ENCODE measurements around the gene LDLRAD3.
"Not testable (repeated sequence)": the region's sequence is repeated elsewhere in the genome, so short reads cannot be mapped to it uniquely, and the experiment has no call there.

DNA sequence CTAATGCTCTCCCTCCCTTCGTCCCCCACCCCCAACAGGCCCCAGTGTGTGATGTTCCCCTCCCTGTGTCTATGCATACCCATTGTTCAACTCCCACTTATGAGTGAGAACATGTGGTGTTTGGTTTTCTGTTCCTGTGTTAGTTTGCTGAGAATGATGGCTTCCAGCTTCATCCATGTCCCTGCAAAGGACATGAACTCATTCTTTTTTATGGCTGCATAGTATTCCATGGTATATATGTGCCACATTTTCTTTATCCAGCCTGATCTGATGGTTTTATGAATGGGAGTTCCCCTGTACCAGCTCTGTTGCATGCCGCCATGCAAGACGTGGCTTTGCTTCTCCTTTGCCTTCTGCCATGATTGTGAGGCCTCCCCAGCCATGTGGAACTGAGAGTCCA is 102.1 kb downstream of the LDLRAD3 start:
- TF ChIP-seq, protein P1, sequence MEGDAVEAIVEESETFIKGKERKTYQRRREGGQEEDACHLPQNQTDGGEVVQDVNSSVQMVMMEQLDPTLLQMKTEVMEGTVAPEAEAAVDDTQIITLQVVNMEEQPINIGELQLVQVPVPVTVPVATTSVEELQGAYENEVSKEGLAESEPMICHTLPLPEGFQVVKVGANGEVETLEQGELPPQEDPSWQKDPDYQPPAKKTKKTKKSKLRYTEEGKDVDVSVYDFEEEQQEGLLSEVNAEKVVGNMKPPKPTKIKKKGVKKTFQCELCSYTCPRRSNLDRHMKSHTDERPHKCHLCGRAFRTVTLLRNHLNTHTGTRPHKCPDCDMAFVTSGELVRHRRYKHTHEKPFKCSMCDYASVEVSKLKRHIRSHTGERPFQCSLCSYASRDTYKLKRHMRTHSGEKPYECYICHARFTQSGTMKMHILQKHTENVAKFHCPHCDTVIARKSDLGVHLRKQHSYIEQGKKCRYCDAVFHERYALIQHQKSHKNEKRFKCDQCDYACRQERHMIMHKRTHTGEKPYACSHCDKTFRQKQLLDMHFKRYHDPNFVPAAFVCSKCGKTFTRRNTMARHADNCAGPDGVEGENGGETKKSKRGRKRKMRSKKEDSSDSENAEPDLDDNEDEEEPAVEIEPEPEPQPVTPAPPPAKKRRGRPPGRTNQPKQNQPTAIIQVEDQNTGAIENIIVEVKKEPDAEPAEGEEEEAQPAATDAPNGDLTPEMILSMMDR (conservative IDR thresholded peaks at IDR 0.05; ENCODE audit: low read length): not testable (repeated sequence)
- TF ChIP-seq EZH2phosphoT487 (IDR thresholded peaks at IDR 0.05; ENCODE audit: borderline replicate concordance): not testable (repeated sequence)

Data from Loucy (cell line).